ENCODE measurements around the gene COPA.

- TF ChIP-seq EP300 (IDR thresholded peaks at IDR 0.05) (no peak), CTCF (IDR thresholded peaks at IDR 0.05) (no peak), POLR2A (IDR thresholded peaks at IDR 0.05) (no peak), POLR2AphosphoS5 (IDR thresholded peaks at IDR 0.05) (no peak)
These were observed 28.7 kb upstream of the COPA start for GRCh38 chr1:160371756-160372155.

Data from stomach (tissue), 4 donors.